ENCODE results near the gene COTL1.
"Not testable (repeated sequence)": the region's sequence is repeated elsewhere in the genome, so short reads cannot be mapped to it uniquely, and the experiment has no call there.

COTL1 gene

GRCh38 chr16:84641643-84642358, 23.9 kb upstream of the COTL1 start:
- no peak for DNase-seq

GRCh38 chr16:84640145-84640544, 22.3 kb upstream of the COTL1 start:
- DNase-seq, result no peak

DNA sequence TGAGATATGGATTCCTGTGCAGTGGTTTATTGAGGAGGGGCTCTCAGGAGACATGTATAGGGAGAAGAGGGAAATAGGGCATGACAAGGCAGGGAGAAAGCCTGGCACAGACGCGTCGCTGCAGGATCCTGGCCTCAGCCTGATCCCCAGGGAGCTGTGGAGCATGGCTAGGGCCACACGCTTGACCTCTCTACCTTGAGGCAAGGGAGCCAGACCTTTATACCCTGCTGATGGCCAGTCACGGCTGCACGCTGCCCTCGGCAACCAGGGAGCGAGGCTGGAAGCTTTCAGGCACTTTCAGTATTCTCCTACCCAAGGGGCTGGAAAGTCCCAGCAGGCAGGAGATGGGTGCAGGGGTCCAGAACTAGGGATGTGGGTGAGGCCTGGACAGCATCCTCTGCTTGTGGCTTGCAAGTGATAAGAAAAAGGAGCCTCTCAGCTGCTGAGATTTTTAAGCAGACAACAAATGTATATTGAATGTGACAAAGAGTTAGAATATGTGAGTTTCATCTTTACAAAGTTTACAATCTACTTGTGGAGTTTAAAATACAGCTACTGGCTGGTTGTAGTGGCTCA, 20.4 kb upstream of the COTL1 start:
- DNase-seq, result no peak

- no peak for DNase-seq
These were observed 19.8 kb upstream of the COTL1 start for GRCh38 chr16:84637709-84638108.

DNA sequence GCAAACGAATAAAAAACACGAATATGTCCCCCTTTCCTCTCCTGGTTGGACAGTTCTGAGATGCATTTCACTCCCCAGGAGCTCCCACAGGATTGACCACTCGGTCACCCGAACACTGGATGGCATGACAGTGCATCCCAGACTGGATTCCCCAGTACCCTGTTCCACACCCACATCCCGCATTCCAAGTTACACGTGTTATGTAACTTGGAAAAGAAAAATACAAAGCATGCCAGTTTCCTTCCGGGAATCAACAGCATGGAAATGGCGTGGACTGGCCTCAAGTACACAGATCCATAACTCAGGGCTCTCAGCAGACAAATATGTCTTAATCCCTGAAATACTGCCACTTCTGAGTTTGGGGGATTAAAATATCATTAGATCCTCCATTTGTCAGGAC, 17.8 kb upstream of the COTL1 start:
- DNase-seq, result no peak

GRCh38 chr16:84633622-84634021, 15.7 kb upstream of the COTL1 start:
- no peak for DNase-seq

- not testable (repeated sequence) for DNase-seq
These were observed 15.0 kb upstream of the COTL1 start for GRCh38 chr16:84632862-84633261.

DNA sequence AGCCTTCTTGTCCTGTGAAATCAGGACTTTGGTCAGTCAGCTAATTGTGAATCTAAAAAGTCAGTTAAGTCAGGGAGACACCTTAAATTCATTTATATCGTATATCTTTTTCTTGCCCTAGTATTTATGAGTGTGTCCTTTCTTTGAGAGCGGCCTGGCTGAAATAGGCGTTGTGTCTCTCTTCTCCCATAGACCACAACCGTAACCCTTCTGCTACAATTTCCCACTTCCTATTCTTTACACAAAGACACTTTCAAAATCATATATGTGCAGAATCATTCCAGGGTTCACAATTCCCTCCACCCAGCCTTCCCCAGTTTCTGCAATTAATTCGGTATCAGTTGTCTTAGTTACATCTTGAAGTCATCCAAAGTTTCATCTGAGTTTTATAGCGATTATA, 14.0 kb upstream of the COTL1 start:
- DNase-seq, result no peak

DNA sequence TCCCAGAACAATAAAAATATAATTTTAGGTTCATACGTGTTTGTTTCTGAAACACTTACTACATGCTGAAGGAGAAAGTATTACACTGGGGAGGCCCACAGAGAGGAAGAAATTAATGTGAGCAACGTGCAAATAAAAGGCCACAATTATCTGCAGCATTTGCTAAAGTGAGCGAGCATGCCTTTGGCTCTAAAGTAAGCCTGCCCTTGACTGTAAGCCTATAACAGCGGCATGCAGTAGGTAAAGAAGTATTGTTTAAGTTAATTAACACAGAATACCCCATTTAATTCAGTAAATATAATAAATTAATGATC, 13.2 kb upstream of the COTL1 start:
- no peak for DNase-seq

- DNase-seq, result no peak
These were observed 12.7 kb upstream of the COTL1 start for GRCh38 chr16:84630446-84631152.

DNA sequence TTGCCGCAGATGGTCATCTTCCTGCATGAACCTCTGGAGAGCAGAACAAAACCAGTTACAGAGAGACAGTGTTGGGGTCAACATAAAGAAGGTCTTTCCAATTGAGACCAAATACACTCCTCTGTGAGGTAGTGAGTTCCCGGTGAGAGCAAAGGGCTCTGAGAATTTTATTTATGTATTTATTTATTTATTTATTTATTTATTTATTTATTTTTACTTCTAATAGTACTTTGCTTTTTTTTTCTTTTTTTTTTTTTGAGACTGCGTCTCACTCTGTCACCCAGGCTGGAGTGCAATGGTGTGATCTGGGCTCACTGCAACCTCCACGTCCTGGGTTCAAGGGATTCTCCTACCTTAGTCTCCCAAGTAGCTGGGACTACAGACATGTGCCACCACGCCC, 12.1 kb upstream of the COTL1 start:
- no peak for DNase-seq

GRCh38 chr16:84629580-84629979, 11.7 kb upstream of the COTL1 start:
- DNase-seq, result no peak

GRCh38 chr16:84628226-84628731, 10.4 kb upstream of the COTL1 start:
- no peak for DNase-seq

- no peak for DNase-seq
These were observed 7.7 kb upstream of the COTL1 start for GRCh38 chr16:84625556-84625955.

DNA sequence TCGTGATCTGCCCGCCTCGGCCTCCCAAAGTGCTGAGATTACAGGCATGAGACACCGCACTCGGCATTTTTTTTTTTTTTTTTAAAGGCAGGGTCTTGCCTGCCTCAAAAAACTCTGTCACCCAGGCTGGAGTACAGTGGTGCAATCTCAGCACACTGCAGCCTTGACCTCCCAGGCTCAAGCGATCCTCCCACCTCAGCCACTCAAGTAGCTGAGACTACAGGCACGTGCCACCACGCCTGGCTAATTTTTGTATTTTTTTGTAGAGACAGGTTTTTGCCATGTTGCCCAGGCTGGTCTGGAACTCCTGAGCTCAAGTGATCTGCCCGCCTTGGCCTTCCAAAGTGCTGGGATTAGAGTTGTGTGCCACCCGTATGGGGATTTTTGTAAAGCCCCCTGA, 3.0 kb upstream of the COTL1 start:
- not testable (repeated sequence) for DNase-seq

DNA sequence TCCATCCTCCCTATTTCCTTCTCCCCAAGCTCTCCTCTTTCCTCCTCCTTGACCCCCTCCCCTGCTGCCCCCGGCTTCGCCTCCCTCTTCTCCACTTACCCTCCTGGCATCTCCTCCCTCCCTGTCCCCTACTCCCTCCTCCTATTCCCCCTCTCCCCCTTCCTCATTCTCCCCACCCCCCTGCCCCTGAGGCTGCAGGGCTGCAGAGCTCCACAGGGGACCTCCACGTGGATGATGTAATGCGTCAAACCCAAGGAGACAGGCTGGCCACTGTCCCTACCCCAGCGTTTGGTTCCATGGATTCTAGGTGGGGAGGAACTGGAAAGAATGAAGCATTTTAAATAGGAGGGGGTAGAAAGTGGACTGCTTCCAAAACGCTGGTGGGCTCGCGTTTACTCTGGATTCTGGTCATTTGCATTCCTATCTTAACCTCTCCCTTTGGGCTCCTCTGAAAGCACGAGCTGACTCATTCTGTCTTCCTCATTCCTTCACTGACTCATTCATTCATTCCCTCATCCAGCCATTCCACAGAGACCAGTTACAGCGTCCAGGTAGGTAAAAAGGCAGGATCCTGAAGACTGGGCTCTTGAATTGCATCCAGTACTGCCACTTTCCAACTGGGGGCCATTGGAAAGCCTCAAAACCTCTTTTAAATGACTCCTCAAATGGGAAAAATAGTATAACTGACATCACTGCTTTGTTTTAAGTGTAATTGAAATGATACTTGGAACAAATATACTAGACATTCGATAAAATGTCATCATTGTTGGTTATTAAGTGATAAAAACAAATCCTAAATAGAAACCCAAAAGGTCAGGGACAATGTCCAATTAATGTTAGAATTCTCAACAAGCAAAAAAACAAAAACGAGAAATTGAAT, 943 bp upstream of the COTL1 start:
- no peak for DNase-seq

DNA sequence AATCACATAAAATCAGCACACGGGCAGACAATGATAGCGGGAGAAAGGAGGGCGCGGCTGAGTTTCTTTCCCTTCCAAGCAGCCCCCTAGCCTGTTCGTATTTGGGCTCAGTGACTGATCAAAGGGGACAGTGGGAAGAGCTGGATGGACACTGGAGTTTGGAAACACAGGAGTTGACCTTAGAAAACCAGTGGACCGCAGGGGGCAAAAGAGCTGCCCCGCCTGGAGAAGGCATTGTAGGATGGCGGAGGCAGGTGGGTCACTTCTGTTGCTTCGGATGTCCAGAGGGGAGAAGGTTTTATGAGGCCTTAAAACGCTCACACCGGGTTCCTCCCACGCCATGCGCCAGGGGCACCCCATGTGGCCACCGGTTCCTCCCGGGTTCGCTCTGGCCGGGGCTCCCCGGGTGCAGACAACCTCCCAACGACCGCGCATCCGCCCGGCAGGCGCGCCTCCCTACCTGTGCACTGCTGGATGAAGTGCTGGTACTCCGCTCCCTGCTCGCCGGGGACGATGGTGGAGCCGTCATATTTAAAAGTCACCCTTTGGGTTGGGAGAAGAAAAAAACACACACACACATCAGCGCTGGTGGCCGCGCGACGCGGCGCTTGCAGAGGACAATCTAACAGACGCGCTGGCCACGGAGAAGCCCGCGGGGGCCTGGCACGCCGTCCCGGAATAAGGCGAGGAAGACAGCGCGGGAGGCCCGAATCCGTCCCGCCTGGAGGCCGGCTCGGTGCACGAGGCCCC, 662 bp downstream of the COTL1 start:
- peak in 1 of 2 donors; percentile 54 for DNase-seq

- DNase-seq, result no peak
These were observed 1.4 kb downstream of the COTL1 start for GRCh38 chr16:84616515-84616914.

- no peak for DNase-seq
These were observed 2.7 kb downstream of the COTL1 start for GRCh38 chr16:84614968-84615813.

DNA sequence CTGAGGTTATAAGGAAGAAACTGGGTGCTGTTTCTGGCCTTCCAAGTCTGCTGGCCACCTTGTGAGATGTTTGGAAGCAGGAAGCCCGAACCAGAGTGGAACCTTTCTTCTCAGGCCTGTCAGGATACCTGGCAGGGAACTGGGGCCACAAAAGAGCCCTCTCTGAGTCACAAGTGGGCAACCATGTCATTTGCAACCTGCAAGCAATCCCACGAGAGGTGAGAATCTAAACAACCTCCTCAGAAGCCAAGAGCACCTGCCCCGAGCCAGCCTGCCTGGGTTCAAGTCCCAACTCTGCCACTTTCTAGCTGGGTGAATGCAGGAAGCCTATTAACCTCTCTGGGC, 3.3 kb downstream of the COTL1 start:
- DNase-seq, result no peak

DNA sequence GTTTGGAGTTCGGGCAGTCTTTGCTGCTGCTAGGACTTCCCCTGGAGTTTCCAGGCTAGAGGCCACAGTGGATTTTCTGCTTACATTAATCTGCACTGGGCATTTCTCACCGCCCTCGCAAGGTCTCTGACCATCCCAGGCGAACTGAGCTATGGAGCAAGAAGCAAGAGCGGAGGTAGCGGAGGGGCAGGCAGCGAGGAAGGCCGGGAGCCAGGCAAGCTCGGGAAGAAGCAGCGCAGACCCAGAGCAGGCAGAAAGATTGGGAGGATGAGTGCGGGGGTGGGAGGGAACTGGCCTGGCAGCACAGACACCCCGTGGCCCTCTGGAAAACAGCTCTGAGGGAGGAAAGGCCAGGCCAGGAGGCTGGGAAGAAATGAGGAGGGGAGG, 3.8 kb downstream of the COTL1 start:
- no peak for DNase-seq
